Neuronal stem cell (in vitro differentiated cells): Measurements from ENCODE around the gene SOBP.

ENCODE experiments used
- DNase-seq: peaks from one replicate; pipeline ENCODE4 v3.0.0-alpha.2; 2013; ENCODE audit warnings: low spot score
- H2AFZ ChIP-seq: one replicate; pipeline ENCODE4 v1.6.1; 2013; ENCODE audit warnings: mild to moderate bottlenecking, low read length, inconsistent platforms
- H2AK5ac ChIP-seq: 2 replicates; pipeline ENCODE4 v1.6.1; 2013; ENCODE audit warnings: low read depth, mild to moderate bottlenecking, inconsistent platforms, low read length, moderate library complexity, mixed read lengths
- H2BK120ac ChIP-seq: 2 replicates; pipeline ENCODE4 v1.6.1; 2013; ENCODE audit warnings: low read depth, mild to moderate bottlenecking, inconsistent platforms, low read length, moderate library complexity, mixed read lengths
- H2BK12ac ChIP-seq: one replicate; pipeline ENCODE4 v1.6.1; 2013; ENCODE audit warnings: low read length, inconsistent platforms
- H2BK15ac ChIP-seq: 2 replicates; pipeline ENCODE4 v1.6.1; 2013; ENCODE audit warnings: mild to moderate bottlenecking, low read length, inconsistent platforms, mixed read lengths
- H2BK5ac ChIP-seq: one replicate; pipeline ENCODE4 v1.6.1; 2013; ENCODE audit warnings: inconsistent platforms, mild to moderate bottlenecking, low read length, moderate library complexity
- H3K14ac ChIP-seq: one replicate; pipeline ENCODE4 v1.6.1; 2013; ENCODE audit warnings: low read length, inconsistent platforms
- H3K18ac ChIP-seq: 2 replicates; pipeline ENCODE4 v1.6.1; 2013; ENCODE audit warnings: low read length, inconsistent platforms
- H3K23ac ChIP-seq: 2 replicates; pipeline ENCODE4 v1.6.1; 2013; ENCODE audit warnings: low read depth, mild to moderate bottlenecking, mixed read lengths, low read length, inconsistent platforms; ENCODE audit not compliant: poor library complexity
- H3K27ac ChIP-seq: replicated peaks from 3 replicates; pipeline ENCODE4 v1.5.1; 2013; ENCODE audit warnings: low read length, inconsistent platforms
- H3K27me3 ChIP-seq, 3 experiments: 2 replicates each; pipeline ENCODE4 v1.6.1; 2013; ENCODE audit warnings: low read length in 3 of 3, mild to moderate bottlenecking in 2 of 3, inconsistent platforms in 1 of 3, low read depth in 1 of 3, mixed read lengths in 1 of 3, moderate library complexity in 1 of 3; ENCODE audit not compliant: control insufficient read depth in 3 of 3, insufficient read depth in 3 of 3
- H3K36me3 ChIP-seq, 2 donors: replicated peaks in 1 of 2; 2 replicates each; pipeline ENCODE4 v1.6.1; 2013; ENCODE audit warnings: low read length in 2 of 2; ENCODE audit not compliant: control insufficient read depth in 2 of 2, insufficient read depth in 2 of 2
- H3K4ac ChIP-seq: 2 replicates; pipeline ENCODE4 v1.6.1; 2013; ENCODE audit warnings: inconsistent platforms, mild to moderate bottlenecking, low read length, moderate library complexity
- H3K4me1 ChIP-seq, 2 donors: 1 replicate in 1 of 2; 2 replicates in 1 of 2; pipeline ENCODE4 v1.6.1; 2013; ENCODE audit warnings: low read length in 2 of 2, low read depth in 1 of 2; ENCODE audit not compliant: control insufficient read depth in 2 of 2, insufficient read depth in 1 of 2
- H3K4me2 ChIP-seq: one replicate; pipeline ENCODE4 v1.6.1; 2013; ENCODE audit warnings: mild to moderate bottlenecking, low read length, inconsistent platforms; ENCODE audit not compliant: insufficient read depth, poor library complexity, severe bottlenecking
- H3K4me3 ChIP-seq, 2 donors: 2 replicates each; pipeline ENCODE4 v1.5.1; 2013; ENCODE audit warnings: low read length in 2 of 2, mild to moderate bottlenecking in 2 of 2, inconsistent platforms in 1 of 2, moderate library complexity in 1 of 2
- H3K79me1 ChIP-seq: one replicate; pipeline ENCODE4 v1.6.1; 2013; ENCODE audit warnings: low read depth, mild to moderate bottlenecking, inconsistent platforms, low read length, moderate library complexity
- H3K9ac ChIP-seq: one replicate; pipeline ENCODE4 v1.6.1; 2013; ENCODE audit warnings: mild to moderate bottlenecking, low read depth, low read length, inconsistent platforms; ENCODE audit not compliant: poor library complexity
- H3K9me3 ChIP-seq, 2 donors: replicated peaks in 1 of 2; 2 replicates each; pipeline versions ENCODE3 to v1.6.1; 2013; ENCODE audit warnings: low read length in 2 of 2, mild to moderate bottlenecking in 2 of 2, inconsistent platforms in 1 of 2, low read depth in 1 of 2, mixed read lengths in 1 of 2, moderate library complexity in 1 of 2; ENCODE audit not compliant: control insufficient read depth in 2 of 2, insufficient read depth in 1 of 2
- H4K8ac ChIP-seq: one replicate; pipeline ENCODE4 v1.6.1; 2013; ENCODE audit warnings: low read depth, mild to moderate bottlenecking, inconsistent platforms, low read length, moderate library complexity
- H4K91ac ChIP-seq: one replicate; pipeline ENCODE4 v1.6.1; 2013; ENCODE audit warnings: low read length, low read depth, mild to moderate bottlenecking, inconsistent platforms; ENCODE audit not compliant: poor library complexity
- WGBS, 2 donors: extraction: QIAGEN DNeasy Blood & Tissue Kit; methylation state at CpG; one replicate each; pipeline ENCODE4 v1.1.7; 2013; ENCODE audit warnings: missing lambda C conversion rate in 2 of 2, mixed read lengths in 1 of 2; ENCODE audit not compliant: insufficient read length in 2 of 2, insufficient replicate concordance in 1 of 2; ENCODE audit errors: extremely low coverage in 2 of 2; 5-methylcytosine and 5-hydroxymethylcytosine counted together

SOBP gene

GRCh38 chr6:107637316-107638315, 147.7 kb downstream of the SOBP start:
- Histone ChIP-seq H3K27me3 (no peaks in the 10 kb centered on the region), H3K14ac (no peak overlapping the region), H3K27ac (no peak overlapping the region), H2AFZ (no peak overlapping the region), H4K8ac (no peak overlapping the region), H3K4ac (no peak overlapping the region), H3K36me3 (peaks cover 3 to 72% of the 10 kb centered on the region in 2 donors), H3K9ac (no peak overlapping the region), H3K18ac (no peak overlapping the region), H3K4me1 (peaks cover 0 to 2% of the 10 kb centered on the region in 2 donors), H2BK12ac (no peak overlapping the region), H2BK15ac (no peak overlapping the region), H4K91ac (no peak overlapping the region), H2AK5ac (no peak overlapping the region), H3K79me1 (peaks cover 2% of the 10 kb centered on the region), H3K9me3 (no peaks in the 10 kb centered on the region), H3K4me3 (no peak overlapping the region), H3K4me2 (no peak overlapping the region), H3K23ac (no peak overlapping the region), H2BK120ac (no peak overlapping the region), H2BK5ac (no peak overlapping the region)
- no CpG with 5 or more reads among the region's 11 CpGs for WGBS, 2 donors
- no peak for DNase-seq

GRCh38 chr6:107638493-107638892, 148.6 kb downstream of the SOBP start:
- Histone ChIP-seq H4K8ac (no peak overlapping the region), H3K27ac (no peak overlapping the region)
- WGBS, 2 donors, result no CpG with 5 or more reads among the region's 4 CpGs

DNA sequence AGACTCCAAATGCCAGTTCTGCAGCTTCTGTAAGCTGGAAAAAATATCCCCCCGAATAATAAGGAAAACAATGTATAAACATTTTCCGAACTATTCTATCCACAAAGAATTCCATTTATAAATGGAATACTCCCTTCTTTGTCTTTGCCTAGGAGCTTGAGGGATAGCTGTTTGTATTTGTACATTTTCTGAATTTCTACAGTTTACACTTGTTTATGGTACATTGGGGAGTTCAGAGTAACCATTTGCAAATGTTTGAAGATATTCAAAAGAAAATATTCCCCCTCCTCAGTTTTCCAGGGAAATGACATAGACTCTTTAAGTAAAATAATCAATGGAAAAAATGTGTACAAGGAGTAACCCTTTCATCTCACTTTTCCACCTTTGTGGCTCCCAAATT, 149.6 kb downstream of the SOBP start:
- Histone ChIP-seq H2AK5ac (no peak overlapping the region), H3K23ac (no peak overlapping the region), H3K4me1 (peaks cover 0 to 2% of the 10 kb centered on the region in 2 donors), H3K36me3 (peaks cover 3 to 58% of the 10 kb centered on the region in 2 donors), H4K91ac (no peak overlapping the region), H3K14ac (no peak overlapping the region), H3K79me1 (peaks cover 2% of the 10 kb centered on the region), H3K27me3 (no peaks in the 10 kb centered on the region), H2BK12ac (no peak overlapping the region), H3K27ac (no peak overlapping the region), H2AFZ (no peak overlapping the region), H4K8ac (no peak overlapping the region), H3K4ac (no peak overlapping the region), H3K9me3 (no peaks in the 10 kb centered on the region), H2BK15ac (no peak overlapping the region), H3K18ac (no peak overlapping the region), H3K4me3 (no peak overlapping the region), H3K4me2 (no peak overlapping the region), H3K9ac (no peak overlapping the region), H2BK5ac (no peak overlapping the region), H2BK120ac (no peak overlapping the region)
- DNase-seq, result no peak
- WGBS, 2 donors, result no CpG with 5 or more reads among the region's 2 CpGs

More at GRCh38 chr6:107638493-107638892, 148.6 kb downstream of the SOBP start:
- H3K23ac ChIP-seq, result no peak overlapping the region
- H3K79me1 ChIP-seq, result peaks cover 2% of the 10 kb centered on the region
- no peak overlapping the region for H4K91ac ChIP-seq
- no peak overlapping the region for H2BK12ac ChIP-seq
- no peak overlapping the region for H2BK15ac ChIP-seq
- no peaks in the 10 kb centered on the region for H3K9me3 ChIP-seq
- no peaks in the 10 kb centered on the region for H3K27me3 ChIP-seq
- H3K14ac ChIP-seq, result no peak overlapping the region
- no peak overlapping the region for H3K9ac ChIP-seq
- H3K4me2 ChIP-seq, result no peak overlapping the region
- no peak overlapping the region for H3K4me3 ChIP-seq
- H2AFZ ChIP-seq, result no peak overlapping the region
- no peak overlapping the region for H2AK5ac ChIP-seq
- no peak overlapping the region for H3K18ac ChIP-seq
- H2BK120ac ChIP-seq, result no peak overlapping the region
- no peak for DNase-seq
- no peak overlapping the region for H2BK5ac ChIP-seq
- H3K36me3 ChIP-seq, result peaks cover 3 to 63% of the 10 kb centered on the region in 2 donors
- H3K4ac ChIP-seq, result no peak overlapping the region
- peaks cover 0 to 2% of the 10 kb centered on the region in 2 donors for H3K4me1 ChIP-seq

DNA sequence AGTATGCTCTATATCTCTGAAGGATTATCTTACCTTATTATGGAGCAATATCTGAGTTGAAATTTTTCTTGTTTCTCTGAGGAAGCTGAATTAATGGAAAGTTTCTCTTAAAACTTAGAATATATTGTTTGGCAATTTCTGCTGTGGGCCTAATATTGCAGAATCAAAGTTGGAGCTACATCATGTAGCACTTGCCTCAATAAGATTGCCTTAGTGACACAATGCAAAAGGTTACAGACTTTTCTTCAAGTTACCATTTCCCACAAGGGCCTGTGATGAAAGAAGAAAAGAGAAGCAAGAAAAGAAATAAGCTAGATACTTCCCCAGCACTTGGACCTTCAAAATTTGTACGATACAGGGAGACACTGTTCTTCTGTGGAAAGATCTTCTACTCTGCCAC, 151.2 kb downstream of the SOBP start:
- Histone ChIP-seq H2AFZ (no peak overlapping the region), H4K91ac (no peak overlapping the region), H4K8ac (no peak overlapping the region), H3K4me1 (peaks cover 7 to 9% of the 10 kb centered on the region in 2 donors), H3K27ac (no peak overlapping the region), H3K79me1 (no peaks in the 10 kb centered on the region), H2AK5ac (no peak overlapping the region), H3K4me3 (no peak overlapping the region), H3K27me3 (no peaks in the 10 kb centered on the region), H3K9me3 (no peaks in the 10 kb centered on the region), H3K23ac (no peak overlapping the region), H3K9ac (no peak overlapping the region), H3K36me3 (peaks cover 0 to 49% of the 10 kb centered on the region in 2 donors), H2BK5ac (no peak overlapping the region), H3K4ac (no peak overlapping the region), H3K4me2 (no peak overlapping the region), H2BK120ac (no peak overlapping the region), H2BK15ac (no peak overlapping the region), H3K18ac (no peak overlapping the region), H3K14ac (no peak overlapping the region), H2BK12ac (no peak overlapping the region)
- no peak for DNase-seq
- no CpG with 5 or more reads among the region's 1 CpG for WGBS, 2 donors
